GM23338 (cell line): Measurements from ENCODE around the gene VSTM2A. TPM values are rescaled to one million over a fixed set of nuclear protein-coding genes. Genes with fewer than 3 reads are reported as not detected.

Experiments used
- ATAC-seq: fragments of 200-7000 bp; cut with Tn5 transposase; 3 replicates; pipeline ENCODE4 v1.9.1; 2020
- DNase-seq: peaks from one replicate; pipeline ENCODE4 v3.0.0-alpha.2; 2015; ENCODE audit warnings: low spot score
- H2AFZ ChIP-seq: fragments of 200-600 bp; sonication (generic); 2 replicates; pipeline ENCODE4 v1.8.0; 2016; ENCODE audit warnings: antibody characterized with exemption, mild to moderate bottlenecking, moderate library complexity
- H3F3A ChIP-seq: fragments of 200-600 bp; sonication (generic); replicated peaks from 2 replicates; pipeline ENCODE4 v1.8.0; 2017; ENCODE audit warnings: antibody characterized with exemption, mixed run types, low read depth
- H3K27ac ChIP-seq: fragments of 200-600 bp; sonication (generic); 2 replicates; pipeline ENCODE4 v1.6.1; 2016; ENCODE audit warnings: low read depth
- H3K27me3 ChIP-seq: fragments of 200-600 bp; sonication (generic); 2 replicates; pipeline ENCODE4 v1.8.0; 2016; ENCODE audit warnings: mild to moderate bottlenecking, mixed run types, moderate library complexity; ENCODE audit not compliant: insufficient read depth
- H3K36me3 ChIP-seq: fragments of 200-600 bp; sonication (generic); 2 replicates; pipeline ENCODE4 v1.8.0; 2016; ENCODE audit warnings: mild to moderate bottlenecking; ENCODE audit not compliant: insufficient read depth
- H3K4me1 ChIP-seq: fragments of 200-600 bp; sonication (generic); 2 replicates; pipeline ENCODE4 v1.8.0; 2016; ENCODE audit warnings: mild to moderate bottlenecking, moderate library complexity; ENCODE audit not compliant: insufficient read depth
- H3K4me2 ChIP-seq: fragments of 200-600 bp; sonication (generic); 2 replicates; pipeline ENCODE4 v1.7.1; 2017; ENCODE audit warnings: mixed run types
- H3K4me3 ChIP-seq: fragments of 200-600 bp; sonication (generic); 2 replicates; pipeline ENCODE4 v1.6.1; 2016; ENCODE audit warnings: mixed run types
- H3K79me2 ChIP-seq: fragments of 200-600 bp; sonication (generic); replicated peaks from 2 replicates; pipeline ENCODE4 v1.8.0; 2017; ENCODE audit warnings: mild to moderate bottlenecking; ENCODE audit not compliant: insufficient read depth
- H3K9me2 ChIP-seq: fragments of 200-600 bp; sonication (generic); 2 replicates; pipeline ENCODE4 v1.8.0; 2017; ENCODE audit not compliant: insufficient read depth
- H4K20me1 ChIP-seq: fragments of 200-600 bp; sonication (generic); replicated peaks from 2 replicates; pipeline ENCODE4 v1.8.0; 2017; ENCODE audit warnings: mild to moderate bottlenecking; ENCODE audit not compliant: insufficient read depth
- H3K27ac Mint-ChIP-seq: 2 replicates; pipeline ENCODE4 v1.8.0; 2020; ENCODE audit warnings: inconsistent platforms, mild to moderate bottlenecking, moderate library complexity, mixed read lengths
- H3K27me3 Mint-ChIP-seq: 3 replicates; pipeline ENCODE4 v1.8.0; 2022; ENCODE audit warnings: low read depth, mild to moderate bottlenecking, moderate library complexity, mixed read lengths, inconsistent platforms; ENCODE audit not compliant: insufficient read depth, poor library complexity
- H3K36me3 Mint-ChIP-seq: 3 replicates; pipeline ENCODE4 v1.8.0; 2021; ENCODE audit warnings: low read depth, mild to moderate bottlenecking, inconsistent platforms, moderate library complexity, mixed read lengths
- H3K4me1 Mint-ChIP-seq: 3 replicates; pipeline ENCODE4 v1.8.0; 2020; ENCODE audit warnings: mild to moderate bottlenecking, inconsistent platforms, mixed read lengths
- H3K4me3 Mint-ChIP-seq: 3 replicates; pipeline ENCODE4 v1.8.0; 2021; ENCODE audit warnings: moderate library complexity, mild to moderate bottlenecking, inconsistent platforms, mixed read lengths
- H3K9me3 Mint-ChIP-seq: 3 replicates; pipeline ENCODE4 v1.8.0; 2020; ENCODE audit warnings: moderate library complexity, mild to moderate bottlenecking, inconsistent platforms, mixed read lengths
- CREB1 ChIP-seq: fragments of 250-450 bp; sonication (Bioruptor Pico); IDR thresholded peaks from 2 replicates; pipeline ENCODE4 v1.5.0; 2020; ENCODE audit warnings: low read depth, mild to moderate bottlenecking, moderate library complexity
- EZH2 ChIP-seq: fragments of 200-600 bp; sonication (generic); IDR thresholded peaks from one replicate; pipeline ENCODE4 v1.8.0; 2017; ENCODE audit warnings: antibody characterized with exemption, mild to moderate bottlenecking, low read depth; ENCODE audit not compliant: unreplicated experiment
- EZH2phosphoT487 ChIP-seq: fragments of 200-600 bp; sonication (generic); IDR thresholded peaks from one replicate; pipeline ENCODE4 v1.8.1; 2018; ENCODE audit warnings: antibody characterized with exemption; ENCODE audit not compliant: unreplicated experiment
- JUNB ChIP-seq: IDR thresholded peaks from one replicate; pipeline ENCODE4 v1.6.1; 2016; ENCODE audit warnings: antibody characterized with exemption; ENCODE audit not compliant: unreplicated experiment
- NANOG ChIP-seq: IDR thresholded peaks from 2 replicates; pipeline ENCODE4 v1.6.1; 2016; ENCODE audit warnings: antibody characterized with exemption, borderline replicate concordance
- POLR2AphosphoS5 ChIP-seq: IDR thresholded peaks from 2 replicates; pipeline ENCODE4 v1.6.1; 2016; ENCODE audit warnings: antibody characterized with exemption, low read depth
- STAT1 ChIP-seq: IDR thresholded peaks from one replicate; pipeline ENCODE4 v1.6.1; 2016; ENCODE audit warnings: antibody characterized with exemption; ENCODE audit not compliant: unreplicated experiment
- ZNF114 ChIP-seq: fragments of 250-450 bp; sonication (Bioruptor Pico); IDR thresholded peaks from 2 replicates; pipeline ENCODE4 v1.5.0; 2020; ENCODE audit warnings: mild to moderate bottlenecking, moderate library complexity
- ZNF331 ChIP-seq: fragments of 250-450 bp; sonication (Bioruptor Pico); IDR thresholded peaks from 2 replicates; pipeline ENCODE4 v1.5.0; 2020; ENCODE audit warnings: low read depth, mild to moderate bottlenecking, moderate library complexity
- polyA plus RNA-seq: library from polyadenylated mRNA; unstranded; fragments of >200 nt; fragmentation: Nextera tagmentation; extraction: Ambion mirVana; gene quantifications from 2 replicates; pipeline ENCODE4 v1.2.1, GENCODE V29; 2016
- total RNA-seq: library from RNA; depleted of rRNA; stranded (reverse); fragments of >200 nt; shearing (Covaris generic); gene quantifications from 2 replicates; pipeline ENCODE4 v1.2.3, GENCODE V29; 2014
- TF ChIP-seq, protein P1 (sequence below): fragments of 250-450 bp; sonication (Bioruptor Pico); IDR thresholded peaks from 2 replicates; pipeline ENCODE4 v1.5.0; 2020; ENCODE audit warnings: mild to moderate bottlenecking, moderate library complexity
- TF ChIP-seq, protein P2 (sequence below): IDR thresholded peaks from one replicate; pipeline ENCODE4 v1.6.1; 2018; ENCODE audit warnings: antibody characterized with exemption; ENCODE audit not compliant: unreplicated experiment
- TF ChIP-seq, protein P3 (sequence below), 2 experiments: fragments of 200-600 bp in 1 of 2; sonication (generic) in 1 of 2; conservative IDR thresholded peaks; 2 replicates each; pipeline versions ENCODE4 v1.5.1 to v1.6.1; 2016 to 2017; ENCODE audit warnings: antibody characterized with exemption in 2 of 2, low read depth in 2 of 2, mild to moderate bottlenecking in 2 of 2, moderate library complexity in 1 of 2
- TF ChIP-seq, protein P4 (sequence below): IDR thresholded peaks from 2 replicates; pipeline ENCODE4 v1.6.1; 2016; ENCODE audit warnings: antibody characterized with exemption

Gene VSTM2A
- total and polyA plus RNA-seq, 2 experiments from 2014 or later: 0.73 to 0.79 TPM

DNA sequence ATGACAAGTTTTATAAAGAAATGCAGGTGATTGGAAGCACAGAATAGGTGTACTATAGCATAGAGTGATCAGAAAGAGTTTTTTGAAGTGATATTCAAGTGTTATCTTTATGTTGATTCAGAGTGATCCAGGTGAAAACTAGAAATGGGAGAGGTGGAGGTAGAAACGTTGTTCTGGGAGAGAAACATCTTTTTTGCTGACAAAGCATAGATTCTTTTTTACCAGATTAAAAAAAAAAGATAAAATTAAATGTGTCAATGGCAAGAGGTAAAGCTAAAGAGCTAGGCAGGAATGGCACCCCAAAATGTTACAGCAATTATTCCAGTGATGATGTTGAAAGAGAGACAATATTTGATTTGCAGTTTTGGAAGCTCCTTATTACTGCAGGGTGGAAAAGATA, 12.6 kb upstream of the VSTM2A start (continued):
- TF ChIP-seq ZNF331 (CRISPR knock-in tag): no peak
- TF ChIP-seq STAT1: no peak
- no peak for TF ChIP-seq ZNF114 (CRISPR knock-in tag)

DNA sequence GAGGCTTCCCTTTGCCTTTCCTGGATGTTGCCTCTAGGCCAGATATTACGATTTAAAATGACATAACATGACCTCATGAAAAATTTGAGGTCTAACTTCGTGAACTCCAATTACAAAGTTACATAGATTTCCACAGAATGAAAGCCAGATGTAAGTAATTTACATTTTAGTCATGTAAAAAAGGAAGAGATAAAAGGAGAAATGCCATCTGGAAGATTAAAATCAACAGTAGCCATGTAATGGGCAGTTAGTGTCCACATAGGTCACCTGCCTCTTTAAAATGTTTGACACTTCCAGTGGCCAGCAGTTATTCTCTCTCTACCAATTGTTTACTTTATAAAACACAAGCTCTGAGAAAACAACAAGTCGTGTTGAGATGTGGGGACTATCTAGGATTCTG, 4.1 kb upstream of the VSTM2A start:
- peaks cover 16% of the 10 kb centered on the region for H3K4me1 ChIP-seq
- peaks cover 28% of the 10 kb centered on the region for H3K27me3 ChIP-seq
- ATAC-seq: no peak
- no peak overlapping the region for H3K27ac Mint-ChIP-seq
- no peak overlapping the region for H3K4me3 Mint-ChIP-seq
- H3K27me3 Mint-ChIP-seq: peaks cover 21% of the 10 kb centered on the region
- H3K79me2 ChIP-seq: no peaks in the 10 kb centered on the region
- H3K36me3 Mint-ChIP-seq: no peaks in the 10 kb centered on the region
- no peak overlapping the region for H3K4me3 ChIP-seq
- no peak overlapping the region for H3K4me2 ChIP-seq
- H3F3A ChIP-seq: no peaks in the 10 kb centered on the region
- no peak overlapping the region for H2AFZ ChIP-seq
- H3K4me1 Mint-ChIP-seq: peaks cover 15% of the 10 kb centered on the region; the same call in 2 of the 3 replicates
- no peaks in the 10 kb centered on the region for H4K20me1 ChIP-seq
- H3K9me3 Mint-ChIP-seq: no peaks in the 10 kb centered on the region
- TF ChIP-seq, protein P1, sequence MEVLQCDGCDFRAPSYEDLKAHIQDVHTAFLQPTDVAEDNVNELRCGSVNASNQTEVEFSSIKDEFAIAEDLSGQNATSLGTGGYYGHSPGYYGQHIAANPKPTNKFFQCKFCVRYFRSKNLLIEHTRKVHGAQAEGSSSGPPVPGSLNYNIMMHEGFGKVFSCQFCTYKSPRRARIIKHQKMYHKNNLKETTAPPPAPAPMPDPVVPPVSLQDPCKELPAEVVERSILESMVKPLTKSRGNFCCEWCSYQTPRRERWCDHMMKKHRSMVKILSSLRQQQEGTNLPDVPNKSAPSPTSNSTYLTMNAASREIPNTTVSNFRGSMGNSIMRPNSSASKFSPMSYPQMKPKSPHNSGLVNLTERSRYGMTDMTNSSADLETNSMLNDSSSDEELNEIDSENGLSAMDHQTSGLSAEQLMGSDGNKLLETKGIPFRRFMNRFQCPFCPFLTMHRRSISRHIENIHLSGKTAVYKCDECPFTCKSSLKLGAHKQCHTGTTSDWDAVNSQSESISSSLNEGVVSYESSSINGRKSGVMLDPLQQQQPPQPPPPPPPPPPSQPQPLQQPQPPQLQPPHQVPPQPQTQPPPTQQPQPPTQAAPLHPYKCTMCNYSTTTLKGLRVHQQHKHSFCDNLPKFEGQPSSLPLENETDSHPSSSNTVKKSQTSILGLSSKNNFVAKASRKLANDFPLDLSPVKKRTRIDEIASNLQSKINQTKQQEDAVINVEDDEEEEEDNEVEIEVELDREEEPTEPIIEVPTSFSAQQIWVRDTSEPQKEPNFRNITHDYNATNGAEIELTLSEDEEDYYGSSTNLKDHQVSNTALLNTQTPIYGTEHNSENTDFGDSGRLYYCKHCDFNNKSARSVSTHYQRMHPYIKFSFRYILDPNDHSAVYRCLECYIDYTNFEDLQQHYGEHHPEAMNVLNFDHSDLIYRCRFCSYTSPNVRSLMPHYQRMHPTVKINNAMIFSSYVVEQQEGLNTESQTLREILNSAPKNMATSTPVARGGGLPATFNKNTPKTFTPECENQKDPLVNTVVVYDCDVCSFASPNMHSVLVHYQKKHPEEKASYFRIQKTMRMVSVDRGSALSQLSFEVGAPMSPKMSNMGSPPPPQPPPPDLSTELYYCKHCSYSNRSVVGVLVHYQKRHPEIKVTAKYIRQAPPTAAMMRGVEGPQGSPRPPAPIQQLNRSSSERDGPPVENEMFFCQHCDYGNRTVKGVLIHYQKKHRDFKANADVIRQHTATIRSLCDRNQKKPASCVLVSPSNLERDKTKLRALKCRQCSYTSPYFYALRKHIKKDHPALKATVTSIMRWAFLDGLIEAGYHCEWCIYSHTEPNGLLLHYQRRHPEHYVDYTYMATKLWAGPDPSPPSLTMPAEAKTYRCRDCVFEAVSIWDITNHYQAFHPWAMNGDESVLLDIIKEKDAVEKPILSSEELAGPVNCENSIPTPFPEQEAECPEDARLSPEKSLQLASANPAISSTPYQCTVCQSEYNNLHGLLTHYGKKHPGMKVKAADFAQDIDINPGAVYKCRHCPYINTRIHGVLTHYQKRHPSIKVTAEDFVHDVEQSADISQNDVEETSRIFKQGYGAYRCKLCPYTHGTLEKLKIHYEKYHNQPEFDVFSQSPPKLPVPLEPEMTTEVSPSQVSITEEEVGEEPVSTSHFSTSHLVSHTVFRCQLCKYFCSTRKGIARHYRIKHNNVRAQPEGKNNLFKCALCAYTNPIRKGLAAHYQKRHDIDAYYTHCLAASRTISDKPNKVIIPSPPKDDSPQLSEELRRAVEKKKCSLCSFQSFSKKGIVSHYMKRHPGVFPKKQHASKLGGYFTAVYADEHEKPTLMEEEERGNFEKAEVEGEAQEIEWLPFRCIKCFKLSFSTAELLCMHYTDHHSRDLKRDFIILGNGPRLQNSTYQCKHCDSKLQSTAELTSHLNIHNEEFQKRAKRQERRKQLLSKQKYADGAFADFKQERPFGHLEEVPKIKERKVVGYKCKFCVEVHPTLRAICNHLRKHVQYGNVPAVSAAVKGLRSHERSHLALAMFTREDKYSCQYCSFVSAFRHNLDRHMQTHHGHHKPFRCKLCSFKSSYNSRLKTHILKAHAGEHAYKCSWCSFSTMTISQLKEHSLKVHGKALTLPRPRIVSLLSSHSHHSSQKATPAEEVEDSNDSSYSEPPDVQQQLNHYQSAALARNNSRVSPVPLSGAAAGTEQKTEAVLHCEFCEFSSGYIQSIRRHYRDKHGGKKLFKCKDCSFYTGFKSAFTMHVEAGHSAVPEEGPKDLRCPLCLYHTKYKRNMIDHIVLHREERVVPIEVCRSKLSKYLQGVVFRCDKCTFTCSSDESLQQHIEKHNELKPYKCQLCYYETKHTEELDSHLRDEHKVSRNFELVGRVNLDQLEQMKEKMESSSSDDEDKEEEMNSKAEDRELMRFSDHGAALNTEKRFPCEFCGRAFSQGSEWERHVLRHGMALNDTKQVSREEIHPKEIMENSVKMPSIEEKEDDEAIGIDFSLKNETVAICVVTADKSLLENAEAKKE (CRISPR knock-in tag): no peak
- no peak for TF ChIP-seq STAT1
- TF ChIP-seq NANOG: no peak
- no peak for TF ChIP-seq ZNF114 (CRISPR knock-in tag)
- no peak for TF ChIP-seq CREB1 (CRISPR knock-in tag)
- TF ChIP-seq EZH2: no peak
- no peak for TF ChIP-seq POLR2AphosphoS5
- TF ChIP-seq ZNF331 (CRISPR knock-in tag): no peak
- TF ChIP-seq, protein P2, sequence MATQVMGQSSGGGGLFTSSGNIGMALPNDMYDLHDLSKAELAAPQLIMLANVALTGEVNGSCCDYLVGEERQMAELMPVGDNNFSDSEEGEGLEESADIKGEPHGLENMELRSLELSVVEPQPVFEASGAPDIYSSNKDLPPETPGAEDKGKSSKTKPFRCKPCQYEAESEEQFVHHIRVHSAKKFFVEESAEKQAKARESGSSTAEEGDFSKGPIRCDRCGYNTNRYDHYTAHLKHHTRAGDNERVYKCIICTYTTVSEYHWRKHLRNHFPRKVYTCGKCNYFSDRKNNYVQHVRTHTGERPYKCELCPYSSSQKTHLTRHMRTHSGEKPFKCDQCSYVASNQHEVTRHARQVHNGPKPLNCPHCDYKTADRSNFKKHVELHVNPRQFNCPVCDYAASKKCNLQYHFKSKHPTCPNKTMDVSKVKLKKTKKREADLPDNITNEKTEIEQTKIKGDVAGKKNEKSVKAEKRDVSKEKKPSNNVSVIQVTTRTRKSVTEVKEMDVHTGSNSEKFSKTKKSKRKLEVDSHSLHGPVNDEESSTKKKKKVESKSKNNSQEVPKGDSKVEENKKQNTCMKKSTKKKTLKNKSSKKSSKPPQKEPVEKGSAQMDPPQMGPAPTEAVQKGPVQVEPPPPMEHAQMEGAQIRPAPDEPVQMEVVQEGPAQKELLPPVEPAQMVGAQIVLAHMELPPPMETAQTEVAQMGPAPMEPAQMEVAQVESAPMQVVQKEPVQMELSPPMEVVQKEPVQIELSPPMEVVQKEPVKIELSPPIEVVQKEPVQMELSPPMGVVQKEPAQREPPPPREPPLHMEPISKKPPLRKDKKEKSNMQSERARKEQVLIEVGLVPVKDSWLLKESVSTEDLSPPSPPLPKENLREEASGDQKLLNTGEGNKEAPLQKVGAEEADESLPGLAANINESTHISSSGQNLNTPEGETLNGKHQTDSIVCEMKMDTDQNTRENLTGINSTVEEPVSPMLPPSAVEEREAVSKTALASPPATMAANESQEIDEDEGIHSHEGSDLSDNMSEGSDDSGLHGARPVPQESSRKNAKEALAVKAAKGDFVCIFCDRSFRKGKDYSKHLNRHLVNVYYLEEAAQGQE: no peak
- no peak for TF ChIP-seq JUNB
- TF ChIP-seq, protein P3, sequence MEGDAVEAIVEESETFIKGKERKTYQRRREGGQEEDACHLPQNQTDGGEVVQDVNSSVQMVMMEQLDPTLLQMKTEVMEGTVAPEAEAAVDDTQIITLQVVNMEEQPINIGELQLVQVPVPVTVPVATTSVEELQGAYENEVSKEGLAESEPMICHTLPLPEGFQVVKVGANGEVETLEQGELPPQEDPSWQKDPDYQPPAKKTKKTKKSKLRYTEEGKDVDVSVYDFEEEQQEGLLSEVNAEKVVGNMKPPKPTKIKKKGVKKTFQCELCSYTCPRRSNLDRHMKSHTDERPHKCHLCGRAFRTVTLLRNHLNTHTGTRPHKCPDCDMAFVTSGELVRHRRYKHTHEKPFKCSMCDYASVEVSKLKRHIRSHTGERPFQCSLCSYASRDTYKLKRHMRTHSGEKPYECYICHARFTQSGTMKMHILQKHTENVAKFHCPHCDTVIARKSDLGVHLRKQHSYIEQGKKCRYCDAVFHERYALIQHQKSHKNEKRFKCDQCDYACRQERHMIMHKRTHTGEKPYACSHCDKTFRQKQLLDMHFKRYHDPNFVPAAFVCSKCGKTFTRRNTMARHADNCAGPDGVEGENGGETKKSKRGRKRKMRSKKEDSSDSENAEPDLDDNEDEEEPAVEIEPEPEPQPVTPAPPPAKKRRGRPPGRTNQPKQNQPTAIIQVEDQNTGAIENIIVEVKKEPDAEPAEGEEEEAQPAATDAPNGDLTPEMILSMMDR (conservative IDR thresholded peaks at IDR 0.05; ENCODE audit: low read depth in 2 of 2): no peak
- TF ChIP-seq, protein P4, sequence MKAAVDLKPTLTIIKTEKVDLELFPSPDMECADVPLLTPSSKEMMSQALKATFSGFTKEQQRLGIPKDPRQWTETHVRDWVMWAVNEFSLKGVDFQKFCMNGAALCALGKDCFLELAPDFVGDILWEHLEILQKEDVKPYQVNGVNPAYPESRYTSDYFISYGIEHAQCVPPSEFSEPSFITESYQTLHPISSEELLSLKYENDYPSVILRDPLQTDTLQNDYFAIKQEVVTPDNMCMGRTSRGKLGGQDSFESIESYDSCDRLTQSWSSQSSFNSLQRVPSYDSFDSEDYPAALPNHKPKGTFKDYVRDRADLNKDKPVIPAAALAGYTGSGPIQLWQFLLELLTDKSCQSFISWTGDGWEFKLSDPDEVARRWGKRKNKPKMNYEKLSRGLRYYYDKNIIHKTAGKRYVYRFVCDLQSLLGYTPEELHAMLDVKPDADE: no peak
- TF ChIP-seq EZH2phosphoT487: no peak
- H3K9me2 ChIP-seq: no peaks in the 10 kb centered on the region; the same call in 1 of the 2 replicates
- no peak overlapping the region for H3K27ac ChIP-seq
- no peaks in the 10 kb centered on the region for H3K36me3 ChIP-seq
- DNase-seq: no peak
